ENCODE measurements around the gene HS6ST2.

HS6ST2 gene

GRCh38 chrX:132958091-132958703 lies at the start of gene HS6ST2:
Gene HS6ST2 (minus strand): TSS chrX:132958629.
- in situ Hi-C loops (cut with HindIII; ENCODE audit: low sequenced_read_pairs) = no loop called here
- no peak for DNase-seq (ENCODE audit: low read depth, low spot score)
- peak within 1 kb of the TSS; percentile 35 for H3K4me3 ChIP-seq (ENCODE audit: low read depth, low read length)
- TF ChIP-seq CTCF (IDR thresholded peaks at IDR 0.05; ENCODE audit: low read depth, low read length) = no peak

DNA sequence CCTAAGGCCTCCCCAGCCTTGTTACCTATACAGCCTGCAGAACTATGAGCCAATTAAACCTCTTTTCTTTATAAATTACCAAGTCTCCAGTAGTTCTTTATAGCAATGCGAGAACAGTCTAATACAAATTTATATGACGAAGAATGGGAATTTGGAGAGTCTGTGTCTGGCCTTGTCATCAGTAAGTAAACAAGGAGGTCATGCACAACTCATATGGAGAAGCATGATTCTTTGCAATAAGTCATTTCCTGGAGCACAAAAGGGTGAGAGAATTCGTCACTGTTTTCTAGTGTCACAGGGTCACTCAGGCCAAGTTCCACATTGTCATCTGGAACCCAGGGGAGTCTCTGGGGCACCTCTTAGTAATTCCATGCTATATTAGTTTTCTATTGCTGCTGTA lies 49.0 kb upstream of the HS6ST2 start:
- no peak for TF ChIP-seq CTCF (IDR thresholded peaks at IDR 0.05; ENCODE audit: low read depth, low read length)
- DNase-seq (ENCODE audit: low read depth, low spot score) = no peak
- no peak overlapping the region for H3K4me3 ChIP-seq (ENCODE audit: low read depth, low read length)
- in situ Hi-C loops (cut with HindIII; ENCODE audit: low sequenced_read_pairs) = no loop called here

DNA sequence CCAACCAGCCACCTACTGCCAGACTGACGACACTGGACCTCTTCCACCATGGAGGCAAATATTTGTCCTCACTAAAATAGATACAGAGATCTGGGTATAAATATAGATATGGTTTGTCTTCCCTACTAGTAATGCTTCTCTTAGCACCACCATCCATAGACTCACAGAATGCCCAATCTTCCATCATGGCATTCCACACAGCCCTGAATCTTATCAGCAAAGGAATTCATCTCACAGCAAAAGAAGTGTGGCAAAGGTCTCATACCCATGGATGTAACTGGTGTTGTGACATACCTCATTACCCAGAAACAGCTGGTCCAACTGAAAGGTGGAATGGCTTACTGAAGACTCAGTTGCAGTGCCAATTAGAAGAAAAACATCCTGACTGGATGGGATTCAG lies 47.2 kb upstream of the HS6ST2 start:
- DNase-seq (ENCODE audit: low read depth, low spot score) = no peak
- H3K4me3 ChIP-seq (ENCODE audit: low read depth, low read length) = no peak overlapping the region
- in situ Hi-C loops (cut with HindIII; ENCODE audit: low sequenced_read_pairs) = no loop called here
- no peak for TF ChIP-seq CTCF (IDR thresholded peaks at IDR 0.05; ENCODE audit: low read depth, low read length)

DNA sequence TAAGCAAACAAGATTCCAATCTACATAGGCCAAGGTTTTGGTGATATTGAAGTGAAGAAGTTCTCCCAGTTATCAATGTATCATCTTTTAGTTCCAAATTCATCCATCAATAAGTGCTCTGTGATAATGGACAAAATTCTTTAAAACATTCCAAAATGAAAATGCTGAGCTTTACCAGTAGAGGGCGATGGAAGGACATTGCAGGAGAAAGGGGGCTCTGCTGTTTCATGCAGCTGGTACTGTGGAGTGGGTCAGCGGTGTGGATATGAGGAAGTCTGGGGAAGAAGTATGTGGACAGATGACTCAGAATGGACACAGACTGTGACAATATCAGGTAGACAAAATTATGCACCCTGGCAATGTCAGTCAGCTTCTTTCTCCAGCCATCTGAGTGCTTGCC lies 46.6 kb upstream of the HS6ST2 start:
- in situ Hi-C loops (cut with HindIII; ENCODE audit: low sequenced_read_pairs) = no loop called here

DNA sequence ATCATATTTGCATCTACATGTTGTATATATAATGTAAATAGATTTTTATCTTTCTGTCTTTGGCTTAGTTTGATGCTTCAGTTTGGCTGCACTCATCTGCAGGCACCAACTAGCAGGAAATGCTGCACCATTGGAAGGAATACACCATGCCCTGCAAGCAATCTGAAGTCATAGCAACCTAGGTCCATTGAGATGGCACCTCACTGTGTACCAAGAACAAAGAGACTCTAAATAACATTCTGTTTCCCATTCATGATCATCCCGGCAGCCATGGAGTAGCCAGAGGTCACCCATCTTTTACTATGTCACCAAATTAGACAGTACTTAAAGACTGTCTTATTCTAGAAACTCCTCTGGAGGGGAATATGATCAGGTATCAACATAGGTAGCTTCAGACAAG lies 40.8 kb upstream of the HS6ST2 start:
- TF ChIP-seq CTCF (IDR thresholded peaks at IDR 0.05; ENCODE audit: low read depth, low read length) = no peak
- in situ Hi-C loops (cut with HindIII; ENCODE audit: low sequenced_read_pairs) = no loop called here
- no peak for DNase-seq (ENCODE audit: low read depth, low spot score)
- no peak overlapping the region for H3K4me3 ChIP-seq (ENCODE audit: low read depth, low read length)

More for the DNA sequence above, 46.6 kb upstream of the HS6ST2 start:
- no peak overlapping the region for H3K4me3 ChIP-seq (ENCODE audit: low read depth, low read length)
- peak; percentile 5 for DNase-seq (ENCODE audit: low read depth, low spot score)
- TF ChIP-seq CTCF (IDR thresholded peaks at IDR 0.05; ENCODE audit: low read depth, low read length) = peak; percentile 65

GRCh38 chrX:132990835-132991234 lies 32.4 kb upstream of the HS6ST2 start:
- in situ Hi-C loops (cut with HindIII; ENCODE audit: low sequenced_read_pairs) = no loop called here
- no peak for TF ChIP-seq CTCF (IDR thresholded peaks at IDR 0.05; ENCODE audit: low read depth, low read length)

More at GRCh38 chrX:132990835-132991234, 32.4 kb upstream of the HS6ST2 start:
- no peak overlapping the region for H3K4me3 ChIP-seq (ENCODE audit: low read depth, low read length)
- no peak for DNase-seq (ENCODE audit: low read depth, low spot score)
